Activated CD8-positive, alpha-beta memory T cell treated with anti-CD3 and anti-CD28 coated beads for 24 hours (primary cell): Measurements from ENCODE around the gene UFSP1.

Experiments used
- DNase-seq: peaks from one replicate; pipeline ENCODE4 v3.0.0-alpha.2; 2020

UFSP1 gene

GRCh38 chr7:100854146-100854895 lies 35.2 kb downstream of the UFSP1 start:
- DNase-seq: no peak

GRCh38 chr7:100852048-100852872 lies 37.3 kb downstream of the UFSP1 start, which contains the start of gene SLC12A9:
Gene SLC12A9, plus strand, starts transcription at chr7:100852713. Its CDS starts 1,485 bp downstream, at chr7:100854198.
- peak; percentile 95 for DNase-seq

GRCh38 chr7:100847360-100847759 lies 42.2 kb downstream of the UFSP1 start:
- no peak for DNase-seq

- no peak for DNase-seq
These were observed 48.9 kb downstream of the UFSP1 start for GRCh38 chr7:100840470-100841100.

GRCh38 chr7:100839361-100839760 lies 50.2 kb downstream of the UFSP1 start:
- DNase-seq: no peak
